Activated CD4-positive, alpha-beta memory T cell treated with anti-CD3 and anti-CD28 coated beads, Interleukin-2, amount 10 ng/mL, durations not matched to agents 7 days and 5 days (primary cell): ENCODE data around the gene SERINC1. TPM values are rescaled to one million over a fixed set of nuclear protein-coding genes. Genes with fewer than 3 reads are reported as not detected.
"Not testable (repeated sequence)": the region's sequence is repeated elsewhere in the genome, so short reads cannot be mapped to it uniquely, and the experiment has no call there.

Experiments used
- CTCF ChIA-PET: fragments of 350-600 bp; sonication (Branson Sonifier 250); formaldehyde crosslinking; loops from one replicate; lab custom pipeline; 2021; ENCODE audit warnings: antibody characterized with exemption, inconsistent platforms; lab: Charles Lee
- POLR2A ChIA-PET: fragments of 350-600 bp; sonication (Branson Sonifier 250); formaldehyde crosslinking; loops from one replicate; lab custom pipeline; 2021; ENCODE audit warnings: antibody characterized with exemption; lab: Charles Lee
- DNase-seq: peaks from one replicate; pipeline ENCODE4 v3.0.0-alpha.2; 2020
- H3K27ac Mint-ChIP-seq: one replicate; pipeline ENCODE4 v1.8.0; 2021; ENCODE audit warnings: mild to moderate bottlenecking, mixed read lengths
- H3K27me3 Mint-ChIP-seq: one replicate; pipeline ENCODE4 v1.8.0; 2021; ENCODE audit warnings: mixed read lengths
- H3K36me3 Mint-ChIP-seq: one replicate; pipeline ENCODE4 v1.8.0; 2021; ENCODE audit warnings: low read depth, mixed read lengths
- H3K4me1 Mint-ChIP-seq: one replicate; pipeline ENCODE4 v1.8.0; 2021; ENCODE audit warnings: mixed read lengths
- H3K4me3 Mint-ChIP-seq: one replicate; pipeline ENCODE4 v1.8.0; 2021; ENCODE audit warnings: mild to moderate bottlenecking, mixed read lengths
- H3K9me3 Mint-ChIP-seq: one replicate; pipeline ENCODE4 v1.8.0; 2021; ENCODE audit warnings: mixed read lengths
- total RNA-seq, 2 experiments: library from RNA; stranded (reverse); gene quantifications; one replicate each; pipeline ENCODE4 v1.2.3, GENCODE V29; 2021

The SERINC1 gene
- 10 to 100 TPM; 81.5 to 83.2 TPM for total RNA-seq

- peaks cover 27% of the 10 kb centered on the region for H3K4me1 Mint-ChIP-seq
- H3K4me3 Mint-ChIP-seq = peak within 1 kb of the TSS; percentile 97
- H3K27me3 Mint-ChIP-seq = no peaks in the 10 kb centered on the region
- DNase-seq = peak; percentile 93
- peaks cover 19% of the 10 kb centered on the region for H3K36me3 Mint-ChIP-seq
- ChIA-PET CTCF (interaction anchor here (3.7 kb wide), 1 partner anchor 59 kb away, joined by 17 read pairs; no protein-coding TSS in a partner anchor), POLR2A (interaction anchor here (0.7 to 3.7 kb wide), 28 partner anchors 12 to 1137 kb away, joined by 3 to 26 read pairs (median 4); partner anchors contain the start of genes HSF2 and TBC1D32)
- H3K27ac Mint-ChIP-seq = peak within 1 kb of the TSS; percentile 97
- no peaks in the 10 kb centered on the region for H3K9me3 Mint-ChIP-seq
Observed at GRCh38 chr6:122471107-122472021, at the start of gene SERINC1. Gene SERINC1 (minus strand): TSS chr6:122471807. CDS start chr6:122471737, 70 bp downstream.

- Mint-ChIP-seq H3K27ac (no peak overlapping the region), H3K4me1 (no peaks in the 10 kb centered on the region), H3K4me3 (no peak overlapping the region), H3K9me3 (peaks cover 7% of the 10 kb centered on the region), H3K36me3 (no peaks in the 10 kb centered on the region), H3K27me3 (peaks cover under 1% of the 10 kb centered on the region)
- POLR2A ChIA-PET = no interaction called here
- no peak for DNase-seq
- CTCF ChIA-PET = interaction anchor here (2.0 kb wide), 1 partner anchor 20 kb away, joined by 6 read pairs; no protein-coding TSS in a partner anchor
Observed at GRCh38 chr6:122511193-122511924, 39.8 kb upstream of the SERINC1 start.

- POLR2A ChIA-PET, H3K4me3 Mint-ChIP-seq, H3K4me1 Mint-ChIP-seq, H3K27me3 Mint-ChIP-seq, H3K36me3 Mint-ChIP-seq, DNase-seq, CTCF ChIA-PET, H3K27ac Mint-ChIP-seq: not testable (repeated sequence)
- peaks cover 22% of the 10 kb centered on the region for H3K9me3 Mint-ChIP-seq
Observed at GRCh38 chr6:122505170-122505569, 33.6 kb upstream of the SERINC1 start.

GRCh38 chr6:122501475-122501874, 29.9 kb upstream of the SERINC1 start:
- POLR2A ChIA-PET = no interaction called here

GRCh38 chr6:122495612-122496011, 24.0 kb upstream of the SERINC1 start:
- H3K36me3 Mint-ChIP-seq = peaks cover 5% of the 10 kb centered on the region
- peak; percentile 30 for DNase-seq
- ChIA-PET CTCF (interaction anchor here (8.4 kb wide), 1 partner anchor 35 kb away, joined by 131 read pairs; no protein-coding TSS in a partner anchor), POLR2A (no interaction called here)
- peaks cover 11% of the 10 kb centered on the region for H3K9me3 Mint-ChIP-seq
- peaks cover 14% of the 10 kb centered on the region for H3K4me1 Mint-ChIP-seq
- peaks cover 14% of the 10 kb centered on the region for H3K27me3 Mint-ChIP-seq
- no peak overlapping the region for H3K27ac Mint-ChIP-seq
- no peak overlapping the region for H3K4me3 Mint-ChIP-seq

More at GRCh38 chr6:122501475-122501874, 29.9 kb upstream of the SERINC1 start:
- DNase-seq = no peak
- H3K27ac Mint-ChIP-seq = no peak overlapping the region
- no peak overlapping the region for H3K4me3 Mint-ChIP-seq
- no peaks in the 10 kb centered on the region for H3K4me1 Mint-ChIP-seq
- peaks cover 20% of the 10 kb centered on the region for H3K9me3 Mint-ChIP-seq
- H3K27me3 Mint-ChIP-seq = peaks cover 12% of the 10 kb centered on the region
- peaks cover 5% of the 10 kb centered on the region for H3K36me3 Mint-ChIP-seq
- CTCF ChIA-PET = interaction anchor here (1.4 kb wide), 1 partner anchor 9 kb away, joined by 4 read pairs; no protein-coding TSS in a partner anchor

GRCh38 chr6:122494665-122495272, 23.2 kb upstream of the SERINC1 start:
- H3K9me3 Mint-ChIP-seq = peaks cover 8% of the 10 kb centered on the region
- no peak for DNase-seq
- peaks cover 14% of the 10 kb centered on the region for H3K4me1 Mint-ChIP-seq
- H3K27me3 Mint-ChIP-seq = peaks cover 14% of the 10 kb centered on the region
- ChIA-PET CTCF (interaction anchor here (8.4 kb wide), 1 partner anchor 35 kb away, joined by 131 read pairs; no protein-coding TSS in a partner anchor), POLR2A (no interaction called here)
- H3K4me3 Mint-ChIP-seq = no peak overlapping the region
- peaks cover 5% of the 10 kb centered on the region for H3K36me3 Mint-ChIP-seq
- H3K27ac Mint-ChIP-seq = no peak overlapping the region

GRCh38 chr6:122491919-122492555, 20.4 kb upstream of the SERINC1 start:
- ChIA-PET CTCF (interaction anchor here (0.7 to 8.4 kb wide), 17 partner anchors 10 to 347 kb away, joined by 3 to 131 read pairs (median 5); partner anchors contain the start of gene PKIB), POLR2A (interaction anchor here (0.9 to 1.0 kb wide), 2 partner anchors 20 to 38 kb away, joined by 3 to 4 read pairs; partner anchors contain the start of gene SERINC1)
- H3K27me3 Mint-ChIP-seq = peaks cover 2% of the 10 kb centered on the region
- peaks cover 14% of the 10 kb centered on the region for H3K4me1 Mint-ChIP-seq
- H3K27ac Mint-ChIP-seq = no peak overlapping the region
- H3K4me3 Mint-ChIP-seq = no peak overlapping the region
- DNase-seq = peak; percentile 76
- H3K36me3 Mint-ChIP-seq = peaks cover under 1% of the 10 kb centered on the region
- H3K9me3 Mint-ChIP-seq = peaks cover 4% of the 10 kb centered on the region

GRCh38 chr6:122490607-122491006, 19.0 kb upstream of the SERINC1 start:
- H3K9me3 Mint-ChIP-seq = peaks cover 3% of the 10 kb centered on the region
- peaks cover 9% of the 10 kb centered on the region for H3K4me1 Mint-ChIP-seq
- no peak overlapping the region for H3K4me3 Mint-ChIP-seq
- no peak overlapping the region for H3K27ac Mint-ChIP-seq
- POLR2A ChIA-PET = interaction anchor here (1.6 kb wide), 1 partner anchor 19 kb away, joined by 8 read pairs; the partner anchor contains the start of gene SERINC1
- peaks cover 2% of the 10 kb centered on the region for H3K27me3 Mint-ChIP-seq
- no peaks in the 10 kb centered on the region for H3K36me3 Mint-ChIP-seq
- no peak for DNase-seq
- CTCF ChIA-PET = interaction anchor here (1.1 to 8.4 kb wide), 6 partner anchors 8 to 348 kb away, joined by 3 to 131 read pairs (median 12); no protein-coding TSS in a partner anchor

- no peaks in the 10 kb centered on the region for H3K36me3 Mint-ChIP-seq
- H3K27ac Mint-ChIP-seq = no peak overlapping the region
- H3K4me3 Mint-ChIP-seq = no peak overlapping the region
- H3K27me3 Mint-ChIP-seq = no peaks in the 10 kb centered on the region
- no peaks in the 10 kb centered on the region for H3K4me1 Mint-ChIP-seq
- no peaks in the 10 kb centered on the region for H3K9me3 Mint-ChIP-seq
- ChIA-PET CTCF (interaction anchor here (1.2 kb wide), 1 partner anchor 46 kb away, joined by 4 read pairs; no protein-coding TSS in a partner anchor), POLR2A (interaction anchor here (1.0 kb wide), 1 partner anchor 13 kb away, joined by 3 read pairs; the partner anchor contains the start of gene SERINC1)
- no peak for DNase-seq
Observed at GRCh38 chr6:122484760-122485159, 13.2 kb upstream of the SERINC1 start.

- no peaks in the 10 kb centered on the region for H3K36me3 Mint-ChIP-seq
- POLR2A ChIA-PET = interaction anchor here (1.2 kb wide), 1 partner anchor 11 kb away, joined by 3 read pairs; the partner anchor contains the start of gene SERINC1
Observed at GRCh38 chr6:122482750-122483080, 11.1 kb upstream of the SERINC1 start.

GRCh38 chr6:122476131-122476530, 4.5 kb upstream of the SERINC1 start:
- Mint-ChIP-seq H3K27ac (no peak overlapping the region), H3K27me3 (no peaks in the 10 kb centered on the region), H3K9me3 (no peaks in the 10 kb centered on the region), H3K36me3 (no peaks in the 10 kb centered on the region), H3K4me1 (peaks cover 1% of the 10 kb centered on the region), H3K4me3 (no peak overlapping the region)
- DNase-seq = no peak
- ChIA-PET POLR2A (no interaction called here), CTCF (interaction anchor here (0.8 kb wide), 1 partner anchor 54 kb away, joined by 4 read pairs; no protein-coding TSS in a partner anchor)

More at GRCh38 chr6:122482750-122483080, 11.1 kb upstream of the SERINC1 start:
- H3K27ac Mint-ChIP-seq = no peak overlapping the region
- CTCF ChIA-PET = interaction anchor here (1.6 to 1.8 kb wide), 2 partner anchors 9 to 47 kb away, joined by 5 to 13 read pairs; no protein-coding TSS in a partner anchor
- H3K9me3 Mint-ChIP-seq = no peaks in the 10 kb centered on the region
- H3K27me3 Mint-ChIP-seq = no peaks in the 10 kb centered on the region
- DNase-seq = no peak
- H3K4me1 Mint-ChIP-seq = no peaks in the 10 kb centered on the region
- H3K4me3 Mint-ChIP-seq = no peak overlapping the region
